Stomach (tissue), 4 donors: ENCODE results near the gene RAB28.

Experiments used
- CTCF ChIP-seq, 7 experiments: fragments of 450-650 bp in 4 of 7; fragments of 200-600 bp in 3 of 7; sonication (generic) in 3 of 7; IDR thresholded peaks; one replicate each; pipeline ENCODE4 v1.5.1; 2016 to 2019; ENCODE audit warnings: antibody characterized with exemption in 7 of 7, control low read depth in 2 of 7, mild to moderate bottlenecking in 1 of 7
- EP300 ChIP-seq: sonication (generic); formaldehyde crosslinking; IDR thresholded peaks from one replicate; pipeline ENCODE4 v1.6.1; 2017; ENCODE audit warnings: antibody characterized with exemption
- POLR2A ChIP-seq, 4 donors: fragments of 450-650 bp; IDR thresholded peaks; one replicate each; pipeline ENCODE4 v1.6.1; 2016; ENCODE audit warnings: antibody characterized with exemption in 4 of 4, control low read depth in 2 of 4, mild to moderate bottlenecking in 1 of 4, moderate library complexity in 1 of 4

GRCh38 chr4:13344216-13344615, 139.9 kb downstream of the RAB28 start:
- TF ChIP-seq CTCF (IDR thresholded peaks at IDR 0.05) (no peak), POLR2A (IDR thresholded peaks at IDR 0.05) (no peak), EP300 (no peak)
